Mesenchymal stem cell (in vitro differentiated cells and primary cell): ENCODE measurements around the gene TMOD3.

Experiments used
- DNase-seq: peaks from one replicate; pipeline ENCODE4 v3.0.0-alpha.2; 2013
- H2AFZ ChIP-seq: one replicate; pipeline ENCODE4 v1.6.1; 2013; ENCODE audit warnings: low read depth, mild to moderate bottlenecking, control low read depth, inconsistent platforms, low read length, moderate library complexity
- H2AK5ac ChIP-seq: 2 replicates; pipeline ENCODE4 v1.6.1; 2013; ENCODE audit warnings: low read length, moderate library complexity, mild to moderate bottlenecking, inconsistent platforms; ENCODE audit not compliant: severe bottlenecking
- H2BK120ac ChIP-seq: one replicate; pipeline ENCODE4 v1.6.1; 2013; ENCODE audit warnings: low read depth, mild to moderate bottlenecking, inconsistent platforms, low read length, moderate library complexity
- H2BK12ac ChIP-seq, 2 experiments: one replicate each; pipeline ENCODE4 v1.6.1; 2013; ENCODE audit warnings: inconsistent platforms in 2 of 2, low read length in 2 of 2, mild to moderate bottlenecking in 2 of 2, moderate library complexity in 2 of 2, control low read depth in 1 of 2
- H2BK15ac ChIP-seq: one replicate; pipeline ENCODE4 v1.6.1; 2013; ENCODE audit warnings: mild to moderate bottlenecking, low read depth, inconsistent platforms; ENCODE audit not compliant: poor library complexity, severe bottlenecking
- H2BK5ac ChIP-seq: 2 replicates; pipeline ENCODE4 v1.6.1; 2013; ENCODE audit warnings: low read depth, mild to moderate bottlenecking, low read length, control low read depth, inconsistent platforms; ENCODE audit not compliant: poor library complexity, severe bottlenecking
- H3K14ac ChIP-seq, 2 experiments: one replicate each; pipeline ENCODE4 v1.6.1; 2013; ENCODE audit warnings: inconsistent platforms in 2 of 2, low read length in 2 of 2, control low read depth in 1 of 2, mild to moderate bottlenecking in 1 of 2, moderate library complexity in 1 of 2
- H3K18ac ChIP-seq, 2 experiments: one replicate each; pipeline ENCODE4 v1.6.1; 2013; ENCODE audit warnings: inconsistent platforms in 2 of 2, low read length in 2 of 2, control low read depth in 1 of 2, low read depth in 1 of 2, mild to moderate bottlenecking in 1 of 2
- H3K23ac ChIP-seq, 2 experiments: one replicate each; pipeline ENCODE4 v1.6.1; 2013; ENCODE audit warnings: inconsistent platforms in 2 of 2, low read length in 2 of 2, mild to moderate bottlenecking in 2 of 2, moderate library complexity in 2 of 2, control low read depth in 1 of 2
- H3K27ac ChIP-seq: 2 replicates; pipeline ENCODE4 v1.5.1; 2013; ENCODE audit warnings: mild to moderate bottlenecking, moderate library complexity, low read length, control low read depth, inconsistent platforms; ENCODE audit not compliant: poor library complexity, severe bottlenecking
- H3K27me3 ChIP-seq, 2 experiments: 2 replicates each; pipeline versions ENCODE4 v1.6.1 to v1.7.0; 2013; ENCODE audit warnings: low read length in 2 of 2, mild to moderate bottlenecking in 2 of 2, moderate library complexity in 2 of 2, control low read depth in 1 of 2, inconsistent platforms in 1 of 2; ENCODE audit not compliant: control insufficient read depth in 1 of 2, insufficient read depth in 1 of 2
- H3K36me3 ChIP-seq, 2 experiments: 2 replicates each; pipeline versions ENCODE4 v1.6.1 to v1.7.0; 2013; ENCODE audit warnings: low read length in 2 of 2, control low read depth in 1 of 2, inconsistent platforms in 1 of 2, low read depth in 1 of 2, mild to moderate bottlenecking in 1 of 2; ENCODE audit not compliant: insufficient read depth in 2 of 2, control insufficient read depth in 1 of 2
- H3K4ac ChIP-seq, 2 experiments: one replicate each; pipeline ENCODE4 v1.6.1; 2013; ENCODE audit warnings: inconsistent platforms in 2 of 2, low read length in 2 of 2, mild to moderate bottlenecking in 2 of 2, moderate library complexity in 2 of 2, control low read depth in 1 of 2, low read depth in 1 of 2
- H3K4me1 ChIP-seq: 2 replicates; pipeline ENCODE4 v1.6.1; 2013; ENCODE audit warnings: low read depth, low read length, control low read depth; ENCODE audit not compliant: control insufficient read depth, insufficient read depth
- H3K4me2 ChIP-seq: 2 replicates; pipeline ENCODE4 v1.6.1; 2013; ENCODE audit warnings: low read length, mild to moderate bottlenecking, inconsistent platforms; ENCODE audit not compliant: poor library complexity, severe bottlenecking
- H3K4me3 ChIP-seq, 2 experiments: 2 replicates each; pipeline versions ENCODE4 v1.5.1 to v1.7.0; 2013; ENCODE audit warnings: low read length in 2 of 2, mild to moderate bottlenecking in 2 of 2, control low read depth in 1 of 2, low read depth in 1 of 2; ENCODE audit not compliant: insufficient read depth in 1 of 2
- H3K79me1 ChIP-seq: replicated peaks from 2 replicates; pipeline ENCODE4 v1.6.1; 2013; ENCODE audit warnings: mild to moderate bottlenecking, control low read depth, low read length, inconsistent platforms; ENCODE audit not compliant: poor library complexity, severe bottlenecking
- H3K9ac ChIP-seq: 2 replicates; pipeline ENCODE4 v1.7.0; 2013; ENCODE audit warnings: mild to moderate bottlenecking, low read length, moderate library complexity
- H3K9me3 ChIP-seq: 2 replicates; pipeline ENCODE4 v1.7.0; 2013; ENCODE audit warnings: mild to moderate bottlenecking, low read length; ENCODE audit not compliant: control insufficient read depth
- H4K8ac ChIP-seq: one replicate; pipeline ENCODE4 v1.6.1; 2013; ENCODE audit warnings: inconsistent platforms, mild to moderate bottlenecking, low read length, moderate library complexity
- H4K91ac ChIP-seq: one replicate; pipeline ENCODE4 v1.6.1; 2013; ENCODE audit warnings: mild to moderate bottlenecking, low read length, inconsistent platforms
- WGBS: methylation state at CpG from one replicate; pipeline ENCODE4 v1.1.7; 2013; ENCODE audit warnings: mixed read lengths; 5-methylcytosine and 5-hydroxymethylcytosine counted together

Gene TMOD3

GRCh38 chr15:51812598-51812997, 16.9 kb upstream of the TMOD3 start:
- no peak overlapping the region for H3K18ac ChIP-seq
- no peak overlapping the region for H2BK120ac ChIP-seq
- H4K8ac ChIP-seq = no peak overlapping the region
- H3K4me3 ChIP-seq = no peak overlapping the region
- H3K79me1 ChIP-seq = no peaks in the 10 kb centered on the region
- no peak for DNase-seq
- H3K4me2 ChIP-seq = no peak overlapping the region
- no peak overlapping the region for H2BK12ac ChIP-seq
- H2AFZ ChIP-seq = no peak overlapping the region
- H4K91ac ChIP-seq = no peak overlapping the region
- no peak overlapping the region for H3K14ac ChIP-seq
- no peak overlapping the region for H3K4ac ChIP-seq
- no peak overlapping the region for H2AK5ac ChIP-seq
- H3K27ac ChIP-seq = no peak overlapping the region
- H2BK15ac ChIP-seq = no peak overlapping the region
- 100% methylated on average over 2 of the region's 2 CpGs for WGBS
- no peaks in the 10 kb centered on the region for H3K4me1 ChIP-seq
- H2BK5ac ChIP-seq = no peak overlapping the region
- H3K27me3 ChIP-seq = no peaks in the 10 kb centered on the region
- H3K23ac ChIP-seq = no peak overlapping the region
- H3K36me3 ChIP-seq = peaks cover 0 to 39% of the 10 kb centered on the region in 2 experiments
- H3K9me3 ChIP-seq = no peaks in the 10 kb centered on the region
- H3K9ac ChIP-seq = no peak overlapping the region

GRCh38 chr15:51814606-51815005, 14.8 kb upstream of the TMOD3 start:
- H3K23ac ChIP-seq = no peak overlapping the region
- H3K18ac ChIP-seq = no peak overlapping the region
- H4K8ac ChIP-seq = no peak overlapping the region
- H2AFZ ChIP-seq = no peak overlapping the region
- H3K27me3 ChIP-seq = no peaks in the 10 kb centered on the region
- H2BK12ac ChIP-seq = no peak overlapping the region
- 81% methylated on average over 2 of the region's 3 CpGs for WGBS
- no peak overlapping the region for H3K4me2 ChIP-seq
- H3K4ac ChIP-seq = no peak overlapping the region
- no peak overlapping the region for H4K91ac ChIP-seq
- no peak overlapping the region for H2BK120ac ChIP-seq
- H3K4me3 ChIP-seq = no peak overlapping the region
- H3K4me1 ChIP-seq = no peaks in the 10 kb centered on the region
- H2AK5ac ChIP-seq = no peak overlapping the region
- no peak for DNase-seq
- H3K14ac ChIP-seq = no peak overlapping the region
- H3K9me3 ChIP-seq = no peaks in the 10 kb centered on the region
- H2BK5ac ChIP-seq = no peak overlapping the region
- H3K79me1 ChIP-seq = no peaks in the 10 kb centered on the region
- peak overlapping the region; percentile 36 for H3K27ac ChIP-seq
- H3K36me3 ChIP-seq = peaks cover 0 to 19% of the 10 kb centered on the region in 2 experiments
- H2BK15ac ChIP-seq = no peak overlapping the region
- no peak overlapping the region for H3K9ac ChIP-seq

GRCh38 chr15:51816611-51817010, 12.8 kb upstream of the TMOD3 start:
- H3K4me2 ChIP-seq = no peak overlapping the region

GRCh38 chr15:51818150-51818549, 11.3 kb upstream of the TMOD3 start:
- Histone ChIP-seq H2BK120ac (no peak overlapping the region), H3K4me3 (no peak overlapping the region), H3K79me1 (no peaks in the 10 kb centered on the region), H3K18ac (no peak overlapping the region), H2BK5ac (no peak overlapping the region), H3K4ac (no peak overlapping the region), H3K9me3 (peaks cover 17% of the 10 kb centered on the region), H3K14ac (no peak overlapping the region), H3K4me1 (no peaks in the 10 kb centered on the region), H3K9ac (no peak overlapping the region), H3K23ac (no peak overlapping the region), H3K27me3 (no peaks in the 10 kb centered on the region), H4K8ac (no peak overlapping the region), H4K91ac (no peak overlapping the region), H3K27ac (no peak overlapping the region), H2AK5ac (no peak overlapping the region), H3K4me2 (no peak overlapping the region), H3K36me3 (peaks cover 0 to 6% of the 10 kb centered on the region in 2 experiments), H2AFZ (no peak overlapping the region), H2BK12ac (no peak overlapping the region), H2BK15ac (no peak overlapping the region)
- no peak for DNase-seq
- WGBS = 47% methylated on average over 3 of the region's 3 CpGs

More at GRCh38 chr15:51816611-51817010, 12.8 kb upstream of the TMOD3 start:
- no peak overlapping the region for H2AK5ac ChIP-seq
- no peak overlapping the region for H3K4ac ChIP-seq
- H3K36me3 ChIP-seq = peaks cover 0 to 6% of the 10 kb centered on the region in 2 experiments
- no peak overlapping the region for H3K14ac ChIP-seq
- H3K4me3 ChIP-seq = no peak overlapping the region
- H2BK15ac ChIP-seq = no peak overlapping the region
- no peak overlapping the region for H3K27ac ChIP-seq
- H3K23ac ChIP-seq = no peak overlapping the region
- H3K79me1 ChIP-seq = no peaks in the 10 kb centered on the region
- H2AFZ ChIP-seq = no peak overlapping the region
- DNase-seq = no peak
- no peak overlapping the region for H4K91ac ChIP-seq
- no peak overlapping the region for H2BK12ac ChIP-seq
- no peaks in the 10 kb centered on the region for H3K4me1 ChIP-seq
- no peak overlapping the region for H2BK120ac ChIP-seq
- H4K8ac ChIP-seq = no peak overlapping the region
- no peak overlapping the region for H2BK5ac ChIP-seq
- no peak overlapping the region for H3K18ac ChIP-seq
- no peak overlapping the region for H3K9ac ChIP-seq
- peaks cover 17% of the 10 kb centered on the region for H3K9me3 ChIP-seq
- H3K27me3 ChIP-seq = no peaks in the 10 kb centered on the region
